ENCODE results near the gene MYH6.
A peak's percentile ranks its signal among the peaks of the same experiment; 100 is the strongest.
"Not testable (repeated sequence)": the region's sequence is repeated elsewhere in the genome, so short reads cannot be mapped to it uniquely, and the experiment has no call there.

Gene MYH6

GRCh38 chr14:23431486-23431885 lies 23.4 kb upstream of the MYH6 start:
- no peak overlapping the region for H3K4me3 ChIP-seq
- TF ChIP-seq Cebpa-rat (IDR thresholded peaks at IDR 0.05), result no peak
- H3K9me3 ChIP-seq (replicated peaks in 1 of 11), result no peaks in the 10 kb centered on the region
- no peak overlapping the region for H3K4me2 ChIP-seq
- H4K20me1 ChIP-seq, result no peaks in the 10 kb centered on the region; a peak in 1 of 22 replicates
- no peak overlapping the region for H3K9ac ChIP-seq
- no peaks in the 10 kb centered on the region for H3K27me3 ChIP-seq
- no peak overlapping the region for H3K27ac ChIP-seq
- H3K4me1 ChIP-seq, result 0 out of 20 replicates have a peak, but pooled peaks cover 0 to 5% (median 0%) of the 10 kb centered on the region in 10 experiments
- no peaks in the 10 kb centered on the region for H3K36me3 ChIP-seq

DNA sequence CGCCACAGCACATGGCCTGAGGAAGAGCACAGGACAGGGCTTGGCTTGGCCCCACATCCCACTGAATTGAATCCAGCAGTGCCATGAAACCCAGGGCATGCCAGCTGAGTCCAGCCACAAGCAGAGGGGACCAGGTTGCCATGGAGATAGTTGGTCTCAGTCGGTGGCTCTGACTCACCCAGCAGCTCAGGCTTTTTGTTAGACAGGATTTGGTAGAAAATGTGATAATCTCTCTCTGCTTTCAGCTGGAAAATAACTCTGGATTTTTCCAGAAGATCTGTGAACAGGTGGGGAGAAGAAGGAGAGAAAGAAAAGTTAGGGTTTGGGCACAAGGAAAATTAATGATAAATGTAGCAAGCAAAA lies 22.6 kb upstream of the MYH6 start:
- H3K9ac ChIP-seq, result no peak overlapping the region
- H4K20me1 ChIP-seq, result no peaks in the 10 kb centered on the region; a peak in 1 of 22 replicates
- H3K4me2 ChIP-seq, result no peak overlapping the region
- no peaks in the 10 kb centered on the region for H3K27me3 ChIP-seq
- no peaks in the 10 kb centered on the region for H3K9me3 ChIP-seq (replicated peaks in 1 of 11)
- H3K4me3 ChIP-seq, result no peak overlapping the region
- H3K36me3 ChIP-seq, result no peaks in the 10 kb centered on the region
- no peak overlapping the region for H3K27ac ChIP-seq
- TF ChIP-seq Cebpa-rat (IDR thresholded peaks at IDR 0.05), result no peak
- 0 out of 20 replicates have a peak, but pooled peaks cover 0 to 5% (median 0%) of the 10 kb centered on the region in 10 experiments for H3K4me1 ChIP-seq

- H3K27ac ChIP-seq, result no peak overlapping the region
Measured at GRCh38 chr14:23430016-23430722, 22.1 kb upstream of the MYH6 start.

GRCh38 chr14:23428686-23429495 lies 20.8 kb upstream of the MYH6 start:
- no peak overlapping the region for H3K9ac ChIP-seq
- no peaks in the 10 kb centered on the region for H3K27me3 ChIP-seq
- H3K27ac ChIP-seq, result no peak overlapping the region
- H4K20me1 ChIP-seq, result no peaks in the 10 kb centered on the region; a peak in 1 of 22 replicates
- 0 out of 20 replicates have a peak, but pooled peaks cover 0 to 5% (median 0%) of the 10 kb centered on the region in 10 experiments for H3K4me1 ChIP-seq
- H3K4me3 ChIP-seq, result no peak overlapping the region
- no peak overlapping the region for H3K4me2 ChIP-seq
- no peaks in the 10 kb centered on the region for H3K36me3 ChIP-seq
- H3K9me3 ChIP-seq (replicated peaks in 1 of 11), result no peaks in the 10 kb centered on the region
- no peak for TF ChIP-seq Cebpa-rat (IDR thresholded peaks at IDR 0.05)

More at GRCh38 chr14:23430016-23430722, 22.1 kb upstream of the MYH6 start:
- H3K9ac ChIP-seq, result no peak overlapping the region
- H3K4me3 ChIP-seq, result no peak overlapping the region
- no peaks in the 10 kb centered on the region; a peak in 1 of 22 replicates for H4K20me1 ChIP-seq
- H3K36me3 ChIP-seq, result no peaks in the 10 kb centered on the region
- H3K4me2 ChIP-seq, result no peak overlapping the region
- H3K9me3 ChIP-seq (replicated peaks in 1 of 11), result no peaks in the 10 kb centered on the region
- TF ChIP-seq Cebpa-rat (IDR thresholded peaks at IDR 0.05), result no peak
- 0 out of 20 replicates have a peak, but pooled peaks cover 0 to 5% (median 0%) of the 10 kb centered on the region in 10 experiments for H3K4me1 ChIP-seq
- H3K27me3 ChIP-seq, result no peaks in the 10 kb centered on the region

DNA sequence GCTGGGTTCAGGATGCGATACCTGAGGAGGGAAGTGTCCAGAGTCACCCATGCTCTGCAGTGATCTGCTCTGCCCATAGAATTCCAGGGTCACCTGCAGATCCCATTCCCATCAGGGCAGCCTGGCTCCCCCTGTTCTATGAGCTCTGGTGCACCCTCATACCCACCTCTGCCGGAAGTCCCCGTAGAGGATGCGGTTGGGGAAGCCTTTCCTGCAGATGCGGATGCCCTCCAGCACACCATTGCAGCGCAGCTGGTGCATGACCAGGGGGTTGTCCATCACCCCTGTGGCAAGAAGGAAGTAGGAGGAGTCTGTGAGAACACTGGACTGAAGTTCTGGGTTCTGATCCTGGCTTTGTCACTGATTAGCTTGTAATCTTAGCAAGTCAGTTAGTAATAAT lies 17.7 kb upstream of the MYH6 start:
- H3K27me3 ChIP-seq; H3K4me3 ChIP-seq; H3K4me1 ChIP-seq; H3K9me3 ChIP-seq (replicated peaks in 1 of 11); H3K36me3 ChIP-seq; H3K27ac ChIP-seq; H3K4me2 ChIP-seq; H4K20me1 ChIP-seq; H3K9ac ChIP-seq: not testable (repeated sequence)

DNA sequence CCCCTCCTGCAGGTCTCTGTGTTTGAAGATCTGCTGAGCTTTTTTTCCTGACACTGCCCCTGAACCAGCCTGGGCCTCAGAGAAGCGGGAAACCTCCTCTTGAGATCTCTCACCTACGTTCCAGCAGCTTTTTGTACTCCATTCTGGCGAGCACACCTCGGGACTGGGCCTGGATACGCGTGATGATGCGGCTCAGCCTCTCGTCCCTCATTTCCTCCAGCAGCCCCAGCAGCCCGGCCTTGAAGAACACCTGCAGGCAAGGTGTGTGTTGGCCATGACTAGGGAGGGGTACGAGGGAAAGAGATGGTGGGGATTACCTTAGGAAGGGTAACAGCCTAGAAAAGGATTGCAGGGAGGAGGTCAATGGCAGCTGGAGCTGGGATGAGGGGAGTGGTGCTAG lies 17.1 kb upstream of the MYH6 start:
- Histone ChIP-seq H3K9me3 (replicated peaks in 1 of 11) (no peaks in the 10 kb centered on the region), H3K4me2 (no peak overlapping the region), H3K36me3 (no peaks in the 10 kb centered on the region), H3K4me3 (no peak overlapping the region), H3K27ac (no peak overlapping the region), H3K9ac (no peak overlapping the region), H3K4me1 (no peaks in the 10 kb centered on the region; a peak in 1 of 20 replicates), H4K20me1 (no peaks in the 10 kb centered on the region), H3K27me3 (peaks cover 0 to 3% (median 0%) of the 10 kb centered on the region in 11 experiments; a peak in 1 of 22 replicates)
- TF ChIP-seq Cebpa-rat (IDR thresholded peaks at IDR 0.05), result no peak

GRCh38 chr14:23423657-23424056 lies 15.6 kb upstream of the MYH6 start:
- TF ChIP-seq Cebpa-rat (IDR thresholded peaks at IDR 0.05), result no peak

DNA sequence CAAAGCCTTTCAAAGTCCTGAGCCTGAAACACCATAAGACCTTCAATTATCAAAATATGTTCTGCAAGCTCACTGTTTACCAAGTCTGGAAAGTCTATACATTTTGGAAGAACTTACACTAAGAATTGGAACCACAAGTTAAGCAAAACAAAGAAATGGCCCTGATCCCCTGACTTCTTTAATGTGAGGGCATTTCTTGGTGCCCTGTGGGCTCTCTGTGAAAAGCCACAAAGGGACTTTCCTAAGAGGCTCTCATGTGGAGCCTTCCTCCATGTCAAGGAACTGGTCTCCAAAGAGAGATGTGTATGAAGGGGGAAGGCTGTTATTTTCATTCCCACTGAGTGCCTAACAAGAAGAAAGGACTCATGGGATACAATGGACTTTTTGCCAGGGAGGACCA lies 13.5 kb upstream of the MYH6 start:
- Histone ChIP-seq H4K20me1 (no peaks in the 10 kb centered on the region; a peak in 1 of 22 replicates), H3K4me1 (no peaks in the 10 kb centered on the region; a peak in 1 of 20 replicates), H3K27me3 (peaks cover 0 to 3% (median 0%) of the 10 kb centered on the region in 11 experiments; a peak in 1 of 22 replicates), H3K27ac (no peak overlapping the region), H3K4me2 (peak overlapping the region in 1 of 11 experiments; percentile 15; a peak in 2 of 22 replicates), H3K36me3 (no peaks in the 10 kb centered on the region), H3K9ac (no peak overlapping the region), H3K4me3 (no peak overlapping the region), H3K9me3 (replicated peaks in 1 of 11) (no peaks in the 10 kb centered on the region)
- no peak for TF ChIP-seq Cebpa-rat (IDR thresholded peaks at IDR 0.05)

More at GRCh38 chr14:23423657-23424056, 15.6 kb upstream of the MYH6 start:
- no peak overlapping the region for H3K27ac ChIP-seq
- H3K36me3 ChIP-seq, result no peaks in the 10 kb centered on the region
- no peak overlapping the region for H3K4me3 ChIP-seq
- H3K4me1 ChIP-seq, result no peaks in the 10 kb centered on the region; a peak in 1 of 20 replicates
- no peak overlapping the region for H3K4me2 ChIP-seq
- H3K9me3 ChIP-seq (replicated peaks in 1 of 11), result no peaks in the 10 kb centered on the region
- H3K27me3 ChIP-seq, result peaks cover 0 to 3% (median 0%) of the 10 kb centered on the region in 11 experiments; a peak in 1 of 22 replicates
- H4K20me1 ChIP-seq, result no peaks in the 10 kb centered on the region
- no peak overlapping the region for H3K9ac ChIP-seq

DNA sequence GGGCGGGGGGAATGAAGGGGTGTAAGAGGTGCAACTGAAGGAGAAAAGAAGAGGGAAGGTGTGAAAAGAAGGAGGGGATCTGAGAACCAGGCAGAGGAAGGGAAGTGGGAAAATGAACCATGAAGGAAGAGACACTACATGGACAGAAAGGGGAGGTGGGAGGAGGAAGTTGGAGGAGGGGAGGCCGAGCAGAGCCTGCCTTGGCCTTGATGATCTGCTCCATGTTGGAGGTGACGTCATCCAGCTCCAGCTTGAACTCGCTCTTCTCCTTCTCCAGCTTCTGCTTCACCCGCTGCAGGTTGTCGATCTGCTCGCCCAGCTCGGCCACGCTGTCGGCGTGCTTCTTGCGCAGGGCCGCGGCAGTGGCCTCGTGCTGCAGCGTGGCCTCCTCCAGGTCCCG lies 11.6 kb upstream of the MYH6 start:
- not testable (repeated sequence) for H4K20me1 ChIP-seq; H3K9me3 ChIP-seq (replicated peaks in 1 of 11); H3K9ac ChIP-seq; H3K4me3 ChIP-seq; H3K27ac ChIP-seq; H3K4me1 ChIP-seq; H3K4me2 ChIP-seq; H3K36me3 ChIP-seq; H3K27me3 ChIP-seq
